SK-N-SH (cell line): ENCODE measurements around the gene GNS.

ENCODE experiments used
- GABPA ChIP-seq: IDR thresholded peaks from 2 replicates; pipeline ENCODE4 v1.4.0; 2012; ENCODE audit warnings: low read depth, mild to moderate bottlenecking
- NRF1 ChIP-seq: IDR thresholded peaks from 2 replicates; pipeline ENCODE4 v1.6.1; 2012; ENCODE audit warnings: low read depth, mild to moderate bottlenecking, low read length
- TAF1 ChIP-seq: IDR thresholded peaks from 2 replicates; pipeline ENCODE4 v1.6.1; 2012; ENCODE audit warnings: low read depth, mild to moderate bottlenecking, low read length, moderate library complexity, borderline replicate concordance
- TF ChIP-seq, protein P1 (sequence below): fragments of 200-600 bp; sonication (generic); IDR thresholded peaks from 2 replicates; pipeline ENCODE4 v1.6.1; 2017; ENCODE audit warnings: antibody characterized with exemption, mild to moderate bottlenecking, moderate library complexity

DNA sequence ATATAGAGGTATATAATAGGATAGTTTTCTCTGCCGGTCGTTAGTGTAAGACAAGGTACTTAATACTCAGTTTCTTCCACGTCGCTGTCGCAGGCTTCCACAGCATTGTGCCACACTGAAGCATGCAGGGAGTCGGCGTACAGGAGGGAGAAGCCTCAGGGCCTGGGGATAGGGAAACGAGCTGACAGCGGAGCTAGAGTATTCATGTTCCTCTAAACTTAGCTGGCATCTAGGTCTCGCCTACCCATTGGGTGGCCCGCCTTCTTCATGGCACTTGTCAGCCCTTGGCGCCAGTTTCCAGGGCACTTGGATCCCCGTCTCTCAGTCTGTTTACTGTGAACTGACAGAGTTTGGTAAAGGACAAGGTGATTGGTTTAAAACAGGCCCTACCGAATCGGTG, 73.6 kb downstream of the GNS start:
- TF ChIP-seq, protein P1, sequence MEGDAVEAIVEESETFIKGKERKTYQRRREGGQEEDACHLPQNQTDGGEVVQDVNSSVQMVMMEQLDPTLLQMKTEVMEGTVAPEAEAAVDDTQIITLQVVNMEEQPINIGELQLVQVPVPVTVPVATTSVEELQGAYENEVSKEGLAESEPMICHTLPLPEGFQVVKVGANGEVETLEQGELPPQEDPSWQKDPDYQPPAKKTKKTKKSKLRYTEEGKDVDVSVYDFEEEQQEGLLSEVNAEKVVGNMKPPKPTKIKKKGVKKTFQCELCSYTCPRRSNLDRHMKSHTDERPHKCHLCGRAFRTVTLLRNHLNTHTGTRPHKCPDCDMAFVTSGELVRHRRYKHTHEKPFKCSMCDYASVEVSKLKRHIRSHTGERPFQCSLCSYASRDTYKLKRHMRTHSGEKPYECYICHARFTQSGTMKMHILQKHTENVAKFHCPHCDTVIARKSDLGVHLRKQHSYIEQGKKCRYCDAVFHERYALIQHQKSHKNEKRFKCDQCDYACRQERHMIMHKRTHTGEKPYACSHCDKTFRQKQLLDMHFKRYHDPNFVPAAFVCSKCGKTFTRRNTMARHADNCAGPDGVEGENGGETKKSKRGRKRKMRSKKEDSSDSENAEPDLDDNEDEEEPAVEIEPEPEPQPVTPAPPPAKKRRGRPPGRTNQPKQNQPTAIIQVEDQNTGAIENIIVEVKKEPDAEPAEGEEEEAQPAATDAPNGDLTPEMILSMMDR: no peak
- TF ChIP-seq TAF1 (no peak), GABPA (no peak), NRF1 (no peak)
